ENCODE results near the gene IST1. TPM values are rescaled to one million over a fixed set of nuclear protein-coding genes. Genes with fewer than 3 reads are reported as not detected.

IST1 gene
- 105 and 166 TPM in 2 replicates for total RNA-seq

GRCh38 chr16:71894921-71895678 is at the start of gene IST1:
TSS of gene IST1 (plus strand) at chr16:71895531. CDS start at chr16:71915641, 20,110 bp downstream.

GRCh38 chr16:71845639-71846430 is 49.5 kb upstream of the IST1 start, which contains the start of gene ATXN1L:
TSS of gene ATXN1L (plus strand) at chr16:71845976. CDS start at chr16:71849741, 3,765 bp downstream.

GRCh38 chr16:71883849-71884638 is 11.3 kb upstream of the IST1 start, which contains the start of gene ZNF821:
TSS of gene ZNF821 (minus strand) at chr16:71884182. CDS start at chr16:71879946, 4,236 bp downstream.

Other genes with a start within 250 kb of the IST1 start
- gene PHLPP2, start 170.8 kb upstream of the IST1 start, total RNA-seq = 3.9 and 9.1 TPM in 2 replicates
- 31.4 and 82.1 TPM in 2 replicates for gene AP1G1, start 86.7 kb upstream of the IST1 start, total RNA-seq
- 10.2 and 22.3 TPM in 2 replicates for gene ATXN1L, start 49.6 kb upstream of the IST1 start, total RNA-seq
- gene ZNF821, start 11.3 kb upstream of the IST1 start, total RNA-seq = 3.2 and 5.9 TPM in 2 replicates
- under 0.01 TPM in 1 of 2 replicates, not detected in the other for gene PKD1L3, start 104.9 kb downstream of the IST1 start, total RNA-seq
- 1.9 and 5.1 TPM in 2 replicates for gene DHODH, start 113.2 kb downstream of the IST1 start, total RNA-seq
- not detected in 2 replicates for gene HP, start 159.0 kb downstream of the IST1 start, total RNA-seq
- not detected in 2 replicates for gene HPR, start 167.7 kb downstream of the IST1 start, total RNA-seq
- gene TXNL4B, start 198.1 kb downstream of the IST1 start, total RNA-seq = 3.2 and 9.2 TPM in 2 replicates
- gene DHX38, start 198.3 kb downstream of the IST1 start, total RNA-seq = 94.1 and 144 TPM in 2 replicates